Ovary (tissue), 9 donors: ENCODE measurements around the gene SPEF2. TPM values are rescaled to one million over a fixed set of nuclear protein-coding genes. Genes with fewer than 3 reads are reported as not detected.

ENCODE experiments used
- DNase-seq, 5 donors: peaks; one replicate each; pipeline ENCODE4 v3.0.0-alpha.2; 2019 to 2020
- H3K27ac ChIP-seq, 2 donors: fragments of 200-600 bp; one replicate each; pipeline versions ENCODE4 v1.5.1 to v1.8.0; 2019 to 2022
- H3K27me3 ChIP-seq: fragments of 200-600 bp; one replicate; pipeline ENCODE4 v1.8.0; 2022
- H3K36me3 ChIP-seq: fragments of 200-600 bp; sonication (generic); one replicate; pipeline ENCODE4 v1.5.1; 2019
- H3K4me1 ChIP-seq: one replicate; pipeline ENCODE4 v1.8.1; 2013; ENCODE audit warnings: mild to moderate bottlenecking, moderate library complexity; ENCODE audit not compliant: insufficient read depth
- H3K4me3 ChIP-seq: fragments of 200-600 bp; sonication (generic); one replicate; pipeline ENCODE4 v1.5.1; 2017
- H3K9me3 ChIP-seq, 2 donors: fragments of 200-600 bp in 1 of 2; sonication (generic) in 1 of 2; one replicate each; pipeline versions ENCODE4 v1.5.1 to v1.8.1; 2013 to 2019; ENCODE audit warnings: mild to moderate bottlenecking in 1 of 2, moderate library complexity in 1 of 2
- CTCF ChIP-seq, 3 donors: fragments of 450-650 bp in 2 of 3; fragments of 200-600 bp in 1 of 3; IDR thresholded peaks; one replicate each; pipeline versions ENCODE4 v1.5.1 to v1.8.0; 2016 to 2022; ENCODE audit warnings: antibody characterized with exemption in 3 of 3, mild to moderate bottlenecking in 1 of 3
- EP300 ChIP-seq: sonication (generic); formaldehyde crosslinking; IDR thresholded peaks from one replicate; pipeline ENCODE4 v1.6.1; 2017; ENCODE audit warnings: antibody characterized with exemption
- POLR2A ChIP-seq: fragments of 450-650 bp; IDR thresholded peaks from one replicate; pipeline ENCODE4 v1.6.1; 2017; ENCODE audit warnings: antibody characterized with exemption, mild to moderate bottlenecking, moderate library complexity
- WGBS, 3 donors: extraction: QIAGEN DNeasy Blood & Tissue Kit in 1 of 3; methylation state at CpG; one replicate each; pipeline versions ENCODE4 v1.1.5 to v1.1.7; 2013 to 2017; 5-methylcytosine and 5-hydroxymethylcytosine counted together
- intact Hi-C, 4 donors: fragments of 100-400 bp; cut with DNase I; formaldehyde crosslinking; loops; one replicate each; pipeline versions ENCODE4 v1.11.0 to v1.15.1; 2022 to 2023
- polyA plus RNA-seq, 2 donors: library from polyadenylated mRNA; stranded (reverse); fragments of 200-250 nt in 1 of 2; fragments of 350-450 nt in 1 of 2; fragmentation: Illumina TruSeq in 1 of 2; extraction: RNeasy Lipid Tissue Mini Kit (QIAGEN cat#74804) in 1 of 2; gene quantifications; one replicate each; pipeline ENCODE4 v1.2.3, GENCODE V29; 2013 to 2014
- total RNA-seq, 7 donors: library from RNA; depleted of rRNA in 2 of 7; stranded (reverse); fragments of >200 nt in 2 of 7; fragmentation: NEBNext Ultra II Directional in 3 of 7; extraction: Animal tissue kit (Norgen Biotek cat#: 25700) in 3 of 7; gene quantifications; one replicate each; pipeline versions ENCODE4 v1.1.0 to v1.2.4, GENCODE V29; 2016 to 2023
- donor health status: DM: no; HTN: no; CAD: no; lungs with moderate emphysema.
- donor health status: DM: no; HTN: no; CAD: no.
- donor health status: Bipolar disorder and iron deficiency.
- donor health status: DM: yes; HTN: yes; CAD: no.
- donor health status: DM: no; HTN: no; CAD: no.
- donor health status: DM: yes; HTN: yes; CAD: no.

Gene SPEF2
- total and polyA plus RNA-seq, 9 donors = 4.2 to 31.8 (median 9.0) TPM

- 83 to 94% (median 92%) methylated on average over 4 of the region's 4 CpGs for WGBS, 3 donors
- intact Hi-C loops = no loop called here
- Histone ChIP-seq H3K36me3 (no peaks in the 10 kb centered on the region), H3K9me3 (no peaks in the 10 kb centered on the region), H3K27me3 (no peaks in the 10 kb centered on the region), H3K4me3 (no peak overlapping the region), H3K27ac (no peak overlapping the region), H3K4me1 (no peaks in the 10 kb centered on the region)
- TF ChIP-seq CTCF (IDR thresholded peaks at IDR 0.05) = no peak
- no peak for TF ChIP-seq POLR2A
- no peak for TF ChIP-seq EP300
- DNase-seq = no peak
Measured at GRCh38 chr5:35698047-35698808, 80.6 kb downstream of the SPEF2 start.

- TF ChIP-seq CTCF (IDR thresholded peaks at IDR 0.05) = no peak
- TF ChIP-seq EP300 = no peak
- no peak for TF ChIP-seq POLR2A
- DNase-seq = no peak
- H3K4me3 ChIP-seq = no peak overlapping the region
- intact Hi-C loops = no loop called here
- H3K4me1 ChIP-seq = no peaks in the 10 kb centered on the region
- H3K9me3 ChIP-seq = no peaks in the 10 kb centered on the region
- no peak overlapping the region for H3K27ac ChIP-seq
- no peaks in the 10 kb centered on the region for H3K36me3 ChIP-seq
- 96 to 98% (median 98%) methylated on average over 1 of the region's 1 CpG for WGBS, 3 donors
- H3K27me3 ChIP-seq = no peaks in the 10 kb centered on the region
Measured at GRCh38 chr5:35707659-35708058, 90.0 kb downstream of the SPEF2 start.

GRCh38 chr5:35709688-35710087, 92.0 kb downstream of the SPEF2 start:
- Histone ChIP-seq H3K27me3 (no peaks in the 10 kb centered on the region), H3K36me3 (no peaks in the 10 kb centered on the region), H3K4me3 (no peak overlapping the region), H3K27ac (no peak overlapping the region), H3K9me3 (no peaks in the 10 kb centered on the region), H3K4me1 (no peaks in the 10 kb centered on the region)
- 95 to 98% (median 96%) methylated on average over 2 of the region's 2 CpGs for WGBS, 3 donors
- intact Hi-C loops = no loop called here
- DNase-seq = no peak
- TF ChIP-seq POLR2A = no peak
- TF ChIP-seq CTCF (IDR thresholded peaks at IDR 0.05) = no peak
- TF ChIP-seq EP300 = no peak

- H3K9me3 ChIP-seq = no peaks in the 10 kb centered on the region
- H3K27ac ChIP-seq = no peak overlapping the region
- no peaks in the 10 kb centered on the region for H3K4me1 ChIP-seq
- WGBS, 3 donors = 69 to 72% (median 71%) methylated on average over 5 of the region's 5 CpGs
- H3K4me3 ChIP-seq = no peak overlapping the region
- TF ChIP-seq CTCF (IDR thresholded peaks at IDR 0.05) (no peak), POLR2A (no peak), EP300 (no peak)
- no peaks in the 10 kb centered on the region for H3K36me3 ChIP-seq
- DNase-seq = no peak
- H3K27me3 ChIP-seq = no peaks in the 10 kb centered on the region
- intact Hi-C loops = no loop called here
Measured at GRCh38 chr5:35717718-35718117, 100.1 kb downstream of the SPEF2 start.
